Peyer's patch (tissue), 4 donors: ENCODE measurements around the gene TMEM121. TPM values are rescaled to one million over a fixed set of nuclear protein-coding genes. Genes with fewer than 3 reads are reported as not detected.
"Not testable (repeated sequence)": the region's sequence is repeated elsewhere in the genome, so short reads cannot be mapped to it uniquely, and the experiment has no call there.

Experiments used
- DNase-seq, 3 donors: peaks; one replicate each; pipeline ENCODE4 v3.0.0-alpha.2; 2017 to 2019
- H3K27ac ChIP-seq, 4 donors: fragments of 200-600 bp; sonication (generic); one replicate each; pipeline ENCODE4 v1.5.1; 2016 to 2019
- H3K27me3 ChIP-seq, 2 donors: fragments of 200-600 bp; sonication (generic); one replicate each; pipeline ENCODE4 v1.5.1; 2019
- H3K36me3 ChIP-seq, 3 donors: fragments of 200-600 bp; sonication (generic); one replicate each; pipeline ENCODE4 v1.5.1; 2016 to 2019
- H3K4me1 ChIP-seq, 4 donors: fragments of 200-600 bp; sonication (generic); one replicate each; pipeline ENCODE4 v1.5.1; 2016 to 2019
- H3K4me3 ChIP-seq, 4 donors: fragments of 200-600 bp; sonication (generic); 1 replicate in 3 of 4; 2 replicates in 1 of 4; pipeline ENCODE4 v1.5.1; 2016 to 2019; ENCODE audit warnings: mild to moderate bottlenecking in 1 of 4
- H3K9me3 ChIP-seq, 4 donors: fragments of 200-600 bp; sonication (generic); one replicate each; pipeline ENCODE4 v1.5.1; 2016 to 2019; ENCODE audit warnings: mild to moderate bottlenecking in 1 of 4
- POLR2A ChIP-seq, 2 donors: fragments of 450-650 bp; IDR thresholded peaks; one replicate each; pipeline ENCODE4 v1.5.1; 2017; ENCODE audit warnings: antibody characterized with exemption in 2 of 2, mild to moderate bottlenecking in 2 of 2, moderate library complexity in 2 of 2
- total RNA-seq, 4 donors: library from RNA; depleted of rRNA; stranded (reverse); fragments of >200 nt; gene quantifications; one replicate each; pipeline ENCODE4 v1.1.0, GENCODE V29; 2016
- TF ChIP-seq, protein P1 (sequence below), 6 experiments: fragments of 450-650 bp in 4 of 6; fragments of 200-600 bp in 2 of 6; sonication (generic) in 1 of 6; IDR thresholded peaks; one replicate each; pipeline ENCODE4 v1.5.1; 2017 to 2019; ENCODE audit warnings: antibody characterized with exemption in 6 of 6, mild to moderate bottlenecking in 3 of 6, moderate library complexity in 1 of 6

Gene TMEM121
- total RNA-seq, 4 donors from 2014 or later = 0.94 to 2.5 (median 1.1) TPM; not detected in 1

DNA sequence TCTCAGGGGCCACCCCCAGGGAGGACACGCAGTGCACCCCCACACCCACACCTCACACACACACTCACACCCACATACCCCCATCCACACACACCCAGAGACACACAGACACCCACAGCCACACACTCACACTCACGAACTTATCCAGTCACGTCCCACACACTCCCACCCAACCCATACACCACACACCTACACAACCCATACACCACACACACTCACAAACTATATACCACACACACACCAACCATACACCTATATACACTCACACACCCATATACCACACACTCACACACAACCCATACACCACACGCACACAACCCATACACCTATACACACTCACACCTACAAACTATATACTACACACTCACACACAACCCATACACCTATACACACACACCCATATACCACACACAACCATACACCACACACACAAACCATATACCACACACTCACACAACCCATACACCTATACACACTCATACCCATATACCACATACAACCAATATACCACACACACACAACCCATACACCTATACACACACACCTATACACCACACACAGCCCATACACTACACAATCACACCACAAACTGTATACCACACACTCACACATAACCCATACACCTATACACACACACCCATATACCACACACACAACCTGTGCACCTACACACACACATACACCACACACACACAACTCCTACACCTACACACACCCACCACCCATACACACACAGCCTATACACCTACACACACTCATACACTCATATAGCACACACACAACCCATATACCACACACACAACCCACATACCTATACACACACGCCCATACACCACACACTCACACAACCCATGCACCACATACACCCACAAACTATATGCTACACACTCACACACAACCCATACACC lies 42.7 kb downstream of the TMEM121 start:
- TF ChIP-seq, protein P1, sequence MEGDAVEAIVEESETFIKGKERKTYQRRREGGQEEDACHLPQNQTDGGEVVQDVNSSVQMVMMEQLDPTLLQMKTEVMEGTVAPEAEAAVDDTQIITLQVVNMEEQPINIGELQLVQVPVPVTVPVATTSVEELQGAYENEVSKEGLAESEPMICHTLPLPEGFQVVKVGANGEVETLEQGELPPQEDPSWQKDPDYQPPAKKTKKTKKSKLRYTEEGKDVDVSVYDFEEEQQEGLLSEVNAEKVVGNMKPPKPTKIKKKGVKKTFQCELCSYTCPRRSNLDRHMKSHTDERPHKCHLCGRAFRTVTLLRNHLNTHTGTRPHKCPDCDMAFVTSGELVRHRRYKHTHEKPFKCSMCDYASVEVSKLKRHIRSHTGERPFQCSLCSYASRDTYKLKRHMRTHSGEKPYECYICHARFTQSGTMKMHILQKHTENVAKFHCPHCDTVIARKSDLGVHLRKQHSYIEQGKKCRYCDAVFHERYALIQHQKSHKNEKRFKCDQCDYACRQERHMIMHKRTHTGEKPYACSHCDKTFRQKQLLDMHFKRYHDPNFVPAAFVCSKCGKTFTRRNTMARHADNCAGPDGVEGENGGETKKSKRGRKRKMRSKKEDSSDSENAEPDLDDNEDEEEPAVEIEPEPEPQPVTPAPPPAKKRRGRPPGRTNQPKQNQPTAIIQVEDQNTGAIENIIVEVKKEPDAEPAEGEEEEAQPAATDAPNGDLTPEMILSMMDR (IDR thresholded peaks at IDR 0.05) = no peak
- TF ChIP-seq POLR2A (IDR thresholded peaks at IDR 0.05) = no peak
- DNase-seq = no peak
- no peaks in the 10 kb centered on the region for H3K36me3 ChIP-seq
- no peak overlapping the region for H3K4me3 ChIP-seq
- H3K27ac ChIP-seq = peak overlapping the region in 3 of 4 donors; percentile 34 to 81 (median 55)
- no peaks in the 10 kb centered on the region for H3K27me3 ChIP-seq
- H3K9me3 ChIP-seq = no peaks in the 10 kb centered on the region
- H3K4me1 ChIP-seq = no peaks in the 10 kb centered on the region

DNA sequence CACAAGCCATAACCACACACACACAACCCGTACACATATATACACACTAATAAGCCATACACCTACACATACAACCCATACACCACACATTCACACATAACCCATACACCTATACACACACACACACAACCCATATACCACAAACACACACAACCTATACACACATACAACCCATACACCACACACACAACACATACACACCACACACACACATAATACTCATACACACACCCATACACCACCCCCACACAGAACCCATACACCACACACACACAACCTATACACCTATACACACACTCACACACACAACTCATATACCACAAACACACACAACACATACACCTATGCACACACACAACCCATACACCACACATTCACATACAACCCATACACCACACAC lies 44.1 kb downstream of the TMEM121 start:
- Histone ChIP-seq H3K9me3 (no peaks in the 10 kb centered on the region), H3K27ac (peak overlapping the region in 2 of 4 donors; percentile 1 to 75), H3K4me3 (no peak overlapping the region), H3K4me1 (no peaks in the 10 kb centered on the region), H3K27me3 (no peaks in the 10 kb centered on the region), H3K36me3 (no peaks in the 10 kb centered on the region)
- no peak for DNase-seq
- TF ChIP-seq, protein P1 (IDR thresholded peaks at IDR 0.05) = no peak
- no peak for TF ChIP-seq POLR2A (IDR thresholded peaks at IDR 0.05)

DNA sequence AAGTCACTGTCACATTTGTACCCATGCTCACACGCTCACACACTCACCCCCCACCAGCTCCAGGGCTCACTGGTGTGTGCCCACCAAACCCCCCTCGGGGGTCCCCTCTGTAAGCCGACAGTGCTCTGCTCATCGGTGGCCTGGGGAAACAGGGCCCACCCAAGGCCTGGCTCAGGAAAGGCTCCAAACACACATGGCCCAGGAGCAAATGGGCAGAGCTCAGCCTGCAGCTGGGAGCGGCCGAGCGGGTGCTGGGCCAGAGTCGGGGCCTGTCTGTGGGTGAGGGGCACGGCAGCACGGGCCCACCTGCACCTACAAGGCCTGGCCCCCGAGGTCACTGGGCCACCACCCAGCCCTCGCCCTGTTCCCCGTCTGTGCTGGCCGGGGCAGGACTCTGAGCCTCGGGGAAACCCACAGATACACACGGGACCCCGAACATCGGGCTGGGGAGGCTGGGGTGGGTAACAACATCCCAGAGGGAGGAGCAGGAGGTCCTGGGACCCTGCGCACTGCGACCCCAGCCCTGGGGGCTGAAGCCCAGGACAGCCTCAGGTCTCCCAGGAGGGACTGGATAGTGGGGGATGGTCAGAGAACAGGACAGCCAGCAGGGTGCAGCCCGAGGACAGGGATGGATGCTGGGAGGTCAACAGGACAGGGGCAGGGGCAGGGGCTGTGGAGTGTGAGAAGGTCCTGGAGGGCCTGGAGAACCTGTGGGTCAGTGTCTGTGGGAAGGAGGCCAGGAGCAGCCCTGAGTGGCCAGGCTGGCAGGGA lies 45.0 kb downstream of the TMEM121 start:
- not testable (repeated sequence) for H3K36me3 ChIP-seq, H3K4me3 ChIP-seq, H3K27me3 ChIP-seq, H3K4me1 ChIP-seq, H3K9me3 ChIP-seq
- H3K27ac ChIP-seq = peak overlapping the region in 2 of 4 donors; percentile 46 to 75
- DNase-seq = peak in 1 of 3 donors; percentile 43

DNA sequence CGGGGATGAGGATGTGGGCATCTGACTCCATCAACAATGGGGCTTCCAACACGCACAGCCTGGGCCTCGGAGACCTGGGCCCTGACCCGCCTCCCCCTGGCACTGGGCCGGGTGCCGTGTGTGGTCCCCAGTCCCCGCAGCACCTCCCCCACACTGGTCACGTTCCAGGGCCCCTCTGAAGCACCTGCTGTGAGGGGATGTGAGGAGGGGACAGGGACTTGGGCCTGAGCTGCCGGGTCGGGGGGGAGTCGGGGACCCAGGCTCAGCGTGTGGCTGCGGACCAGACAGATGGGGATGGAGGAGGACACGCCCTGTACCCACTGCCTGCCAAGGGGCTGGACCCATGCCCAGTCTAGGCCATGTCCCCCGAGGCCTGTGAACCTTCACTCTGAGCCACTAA lies 45.7 kb downstream of the TMEM121 start:
- not testable (repeated sequence) for H3K36me3 ChIP-seq, H3K9me3 ChIP-seq, H3K4me1 ChIP-seq, H3K27me3 ChIP-seq, H3K4me3 ChIP-seq
- DNase-seq = peak in 1 of 3 donors; percentile 53
- peak overlapping the region in 1 of 4 donors; percentile 75 for H3K27ac ChIP-seq

DNA sequence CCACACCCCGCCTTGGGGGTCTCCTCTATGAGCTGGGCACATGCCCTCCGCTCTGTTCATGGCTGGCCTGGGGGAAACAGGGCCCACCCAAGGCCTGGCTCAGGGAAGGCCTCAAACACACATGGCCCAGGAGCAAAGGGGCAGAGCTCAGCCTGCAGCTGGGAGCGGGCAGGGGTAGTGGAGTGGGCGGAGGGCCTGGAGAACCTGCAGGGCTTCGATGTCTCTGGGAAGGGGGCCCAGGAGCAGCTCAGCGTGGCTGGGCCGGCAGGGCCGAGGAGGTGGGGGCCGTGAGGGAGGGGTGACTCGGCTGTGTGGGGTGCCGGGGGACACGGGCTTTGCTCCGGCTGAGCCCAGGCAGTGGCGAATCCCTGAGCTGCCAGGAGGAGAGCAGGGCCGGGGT lies 47.5 kb downstream of the TMEM121 start:
- H3K9me3 ChIP-seq, H3K27me3 ChIP-seq, H3K4me3 ChIP-seq, H3K36me3 ChIP-seq, H3K4me1 ChIP-seq: not testable (repeated sequence)
- peak in 1 of 3 donors; percentile 23 for DNase-seq
- H3K27ac ChIP-seq = peak overlapping the region in 2 of 4 donors; percentile 57 to 67

DNA sequence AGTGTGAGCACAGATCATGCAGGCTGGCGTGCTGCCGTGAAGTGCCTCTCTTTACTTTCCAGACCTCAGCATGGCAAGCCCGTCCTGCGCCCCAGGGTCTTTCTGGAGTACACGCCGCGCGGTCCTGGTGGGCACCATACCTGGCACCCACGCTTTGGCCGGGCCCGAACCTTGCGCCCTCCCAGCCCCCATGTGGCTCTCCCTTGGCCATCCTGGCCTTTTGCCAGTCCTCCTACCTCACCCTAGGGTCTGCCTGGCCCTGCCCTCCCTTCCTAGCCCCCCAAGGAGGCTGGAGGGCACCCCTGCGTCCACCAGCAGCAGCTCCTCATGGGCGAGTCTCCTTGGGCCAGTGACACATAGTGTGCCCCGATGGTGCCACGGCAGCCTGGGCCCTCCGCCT lies 48.0 kb downstream of the TMEM121 start:
- not testable (repeated sequence) for H3K27me3 ChIP-seq, H3K4me3 ChIP-seq, H3K36me3 ChIP-seq, DNase-seq, H3K4me1 ChIP-seq, H3K9me3 ChIP-seq
- H3K27ac ChIP-seq = peak overlapping the region in 2 of 4 donors; percentile 57 to 67

DNA sequence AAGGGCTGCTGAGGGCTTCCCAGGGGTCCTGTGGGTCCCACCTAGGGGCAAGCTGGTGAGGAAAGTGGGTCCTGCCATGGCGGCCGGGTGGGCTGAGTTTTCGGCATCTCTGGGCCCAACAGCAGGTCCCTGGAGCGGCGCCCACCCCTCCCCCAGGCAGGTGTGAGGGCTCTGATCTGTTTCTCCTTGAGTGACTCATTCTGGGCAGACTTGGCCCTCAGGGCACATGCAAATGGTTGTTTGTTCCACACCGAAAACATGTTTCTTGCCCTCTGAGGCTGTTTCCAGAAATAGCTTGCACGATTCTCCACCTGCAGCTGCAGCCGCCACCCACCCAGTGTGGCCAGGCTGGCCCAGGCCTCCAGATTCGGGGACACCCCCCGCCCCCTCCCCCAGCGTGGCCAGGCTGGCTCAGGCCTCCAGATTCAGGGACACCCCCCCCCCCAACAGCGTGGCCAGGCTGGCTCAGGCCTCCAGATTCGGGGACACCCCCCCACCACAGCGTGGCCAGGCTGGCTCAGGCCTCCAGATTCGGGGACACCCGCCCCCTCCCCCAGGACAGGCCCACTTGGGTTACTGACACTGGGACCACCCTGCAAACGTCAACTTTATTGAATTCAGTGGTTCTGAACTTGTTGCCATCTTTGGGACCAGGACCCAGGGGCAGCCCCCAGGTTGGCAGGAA lies 48.8 kb downstream of the TMEM121 start:
- not testable (repeated sequence) for H3K4me3 ChIP-seq, H3K36me3 ChIP-seq, H3K9me3 ChIP-seq, H3K27me3 ChIP-seq, H3K4me1 ChIP-seq
- peak overlapping the region in 2 of 4 donors; percentile 49 to 60 for H3K27ac ChIP-seq
- DNase-seq = peak in 1 of 3 donors; percentile 47
